Activated CD4-positive, alpha-beta T cell treated with anti-CD3 and anti-CD28 coated beads, Interleukin-2, amount 50 U/mL, for 16 hours (primary cell): Measurements from ENCODE around the gene SPATA6L.

Experiments
- DNase-seq: peaks from one replicate; pipeline ENCODE4 v3.0.0-alpha.2; 2020

SPATA6L gene, protein sequence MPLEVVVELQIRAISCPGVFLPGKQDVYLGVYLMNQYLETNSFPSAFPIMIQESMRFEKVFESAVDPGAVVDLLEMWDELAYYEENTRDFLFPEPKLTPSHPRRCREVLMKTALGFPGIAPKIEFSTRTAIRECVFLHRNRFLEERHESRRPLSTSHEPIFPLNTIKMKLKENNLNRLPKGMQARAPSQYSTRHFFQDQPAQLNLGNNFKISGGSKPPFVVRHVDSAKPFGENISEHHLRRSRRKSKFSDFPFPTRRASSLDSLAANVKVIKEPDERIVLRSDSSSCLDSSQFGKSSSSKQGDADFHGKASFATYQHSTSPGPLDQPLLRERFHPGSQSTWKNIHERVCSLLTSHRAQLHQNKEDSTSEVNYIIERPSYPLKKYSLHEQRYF

DNA sequence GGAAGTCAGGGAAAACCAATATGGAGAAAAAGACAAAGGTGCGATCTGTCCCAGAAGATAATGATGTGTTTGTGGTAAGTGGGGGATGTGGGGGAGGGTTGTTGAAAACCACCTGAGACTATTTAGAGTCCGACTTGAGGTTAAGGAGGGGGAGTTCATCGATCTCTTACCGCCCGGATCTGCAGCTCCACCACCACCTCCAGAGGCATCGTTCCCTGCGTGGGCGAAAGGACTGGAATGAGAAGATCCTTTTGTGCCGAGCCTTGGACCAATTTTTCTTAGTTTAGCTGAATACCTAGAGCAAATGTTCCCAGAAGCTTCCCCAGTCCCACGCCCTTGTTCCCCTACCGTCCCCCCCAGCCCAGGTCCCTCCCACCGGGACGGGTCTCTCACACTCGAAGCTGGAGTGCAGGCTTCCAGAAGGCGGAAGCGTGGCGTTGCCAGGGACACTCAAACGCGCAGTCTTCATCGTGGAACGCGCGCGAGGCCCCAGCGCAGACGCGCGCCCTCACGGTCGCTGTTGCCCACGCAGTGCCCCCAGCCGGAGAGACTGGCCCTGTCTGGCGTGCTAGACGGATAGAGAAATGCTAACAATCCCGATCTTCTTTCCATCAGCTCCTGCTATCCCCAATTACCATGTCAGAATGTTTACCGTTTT, at the start of gene SPATA6L:
Gene SPATA6L, minus strand, starts transcription at position 439 of the 658 bp plus-strand sequence. Its CDS starts 230 bp downstream, at position 209.
- peak; percentile 33 for DNase-seq

DNA sequence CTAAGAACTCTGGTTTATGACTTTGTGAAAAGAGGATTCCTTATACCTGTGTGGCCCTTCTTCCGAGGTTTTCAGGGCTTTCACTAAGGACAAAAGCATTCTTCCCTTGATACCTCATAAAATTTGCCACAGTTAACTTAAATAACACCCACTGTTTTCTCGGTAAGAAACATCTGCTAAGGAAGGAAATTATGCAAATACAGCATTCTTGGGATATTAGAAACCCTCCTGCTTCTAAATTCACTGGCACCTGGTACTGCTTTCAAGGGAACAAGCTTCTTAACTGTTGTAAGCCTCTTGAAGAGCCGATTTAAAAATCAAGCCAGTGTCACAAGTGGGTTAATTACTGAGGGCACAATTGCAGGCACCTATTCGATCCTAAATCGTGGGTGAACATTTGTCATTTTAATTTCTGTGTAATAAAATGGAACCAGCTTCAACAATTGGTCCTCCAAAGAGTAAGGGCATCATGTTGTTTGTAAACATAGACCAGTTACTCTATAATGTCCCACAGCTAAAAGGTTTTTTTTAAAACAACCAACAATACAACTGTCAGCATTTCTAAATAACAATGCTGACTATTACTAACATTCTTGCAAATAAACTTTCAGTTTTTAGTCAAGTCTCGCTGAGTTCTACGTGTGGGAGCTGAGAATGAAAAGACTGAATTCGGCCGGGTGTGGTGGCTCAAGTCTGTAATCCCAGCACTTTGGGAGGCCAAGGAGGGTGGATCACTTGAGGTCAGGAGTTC, 48.2 kb upstream of the SPATA6L start:
- no peak for DNase-seq

DNA sequence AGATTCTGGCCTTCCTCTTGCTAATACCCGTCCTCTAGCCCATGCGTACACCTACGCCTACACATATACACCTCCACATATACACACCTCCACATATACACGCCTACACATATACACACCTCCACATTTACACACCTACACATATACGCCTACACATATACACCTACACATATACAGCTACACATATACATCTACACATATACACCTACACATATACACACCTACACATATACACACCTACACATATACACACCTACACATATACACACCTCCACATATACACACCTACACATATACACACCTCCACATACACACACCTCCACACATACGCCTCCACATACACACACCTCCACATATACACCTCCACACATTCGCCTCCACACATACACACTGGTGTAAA, 47.6 kb upstream of the SPATA6L start:
- no peak for DNase-seq

DNA sequence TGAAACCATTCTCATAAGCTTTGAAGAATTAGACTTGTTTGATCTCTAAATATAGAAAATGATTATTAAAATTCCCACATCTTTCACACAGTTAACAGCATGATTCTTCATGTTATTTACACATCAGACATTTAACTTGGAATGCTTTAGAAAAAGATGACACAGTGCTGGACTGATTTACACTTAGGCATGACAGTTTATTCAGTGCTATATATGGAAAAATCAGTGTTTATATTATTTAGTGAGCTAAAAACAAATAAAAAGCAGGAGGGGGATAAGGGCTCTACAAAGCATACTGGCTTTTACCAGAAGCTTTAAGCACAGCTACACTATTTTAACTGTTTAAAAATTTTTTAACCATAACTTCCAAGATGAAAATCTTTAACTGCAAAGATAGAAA, 43.1 kb upstream of the SPATA6L start:
- no peak for DNase-seq

DNA sequence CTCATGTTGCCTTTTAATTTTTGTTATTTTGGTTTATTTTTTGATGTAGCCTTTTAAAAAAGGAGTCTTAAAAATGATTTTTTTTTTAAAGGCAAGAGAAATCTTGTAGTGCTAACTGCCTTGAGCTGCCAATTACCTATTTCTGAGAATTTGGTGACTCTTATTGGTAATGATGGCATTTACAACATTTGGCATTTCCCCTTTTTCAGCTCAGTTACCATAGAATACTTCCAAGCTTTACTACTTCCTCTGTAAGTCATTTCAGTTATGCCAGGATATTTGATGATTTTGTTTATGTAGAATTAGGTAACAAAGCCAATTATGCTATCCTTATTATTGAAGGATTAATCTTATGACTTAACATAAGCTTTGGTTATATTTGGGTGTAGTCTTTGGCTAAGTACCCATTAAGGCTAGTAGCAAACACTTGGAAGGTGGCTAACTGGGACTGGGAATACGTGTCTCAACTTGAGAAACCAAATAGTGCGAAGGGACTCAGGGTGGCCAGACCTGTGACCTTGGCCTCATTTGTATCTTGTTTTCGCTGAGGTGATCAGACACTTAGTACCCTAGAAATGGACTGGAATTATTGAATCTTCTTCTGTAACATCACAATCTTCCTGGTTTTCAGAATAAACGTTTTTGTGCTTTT, 40.8 kb upstream of the SPATA6L start:
- no peak for DNase-seq

DNA sequence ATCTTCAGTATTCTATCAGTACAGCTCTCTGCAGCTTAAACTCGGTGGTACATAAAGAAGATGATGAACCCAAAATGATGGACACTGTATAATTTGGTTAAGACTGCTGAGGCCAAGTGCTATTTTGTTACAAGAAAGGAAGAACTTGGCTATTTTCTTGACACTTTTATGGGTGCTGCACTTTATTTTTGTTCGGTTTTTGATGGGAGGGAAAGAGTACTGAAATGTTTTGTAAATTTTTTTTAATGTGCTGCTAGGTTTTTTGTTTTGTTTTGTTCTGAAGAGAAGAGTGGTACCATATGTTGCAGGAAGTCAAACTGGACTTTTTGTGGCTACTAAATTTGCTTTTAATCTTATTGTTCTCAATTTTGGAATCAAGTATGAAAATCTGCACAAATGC, 39.7 kb upstream of the SPATA6L start:
- no peak for DNase-seq

DNA sequence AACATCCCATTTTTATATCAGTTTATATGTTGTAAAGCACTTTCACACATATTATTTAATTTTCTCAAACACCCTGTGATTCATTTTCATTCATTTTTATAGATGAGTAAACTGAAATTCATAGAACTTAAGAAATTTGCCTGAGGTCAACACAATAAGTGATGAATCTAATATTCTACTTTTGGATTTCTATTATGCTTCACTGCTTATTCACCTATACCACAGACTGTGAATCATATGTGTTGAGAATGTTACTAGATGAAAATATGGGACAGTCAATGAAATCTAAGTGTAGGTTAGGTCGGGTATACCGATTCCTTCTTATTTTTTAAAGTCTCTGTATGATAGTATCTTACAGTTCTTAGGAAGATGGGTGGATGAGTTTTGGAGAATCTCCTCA, 37.8 kb upstream of the SPATA6L start:
- no peak for DNase-seq

DNA sequence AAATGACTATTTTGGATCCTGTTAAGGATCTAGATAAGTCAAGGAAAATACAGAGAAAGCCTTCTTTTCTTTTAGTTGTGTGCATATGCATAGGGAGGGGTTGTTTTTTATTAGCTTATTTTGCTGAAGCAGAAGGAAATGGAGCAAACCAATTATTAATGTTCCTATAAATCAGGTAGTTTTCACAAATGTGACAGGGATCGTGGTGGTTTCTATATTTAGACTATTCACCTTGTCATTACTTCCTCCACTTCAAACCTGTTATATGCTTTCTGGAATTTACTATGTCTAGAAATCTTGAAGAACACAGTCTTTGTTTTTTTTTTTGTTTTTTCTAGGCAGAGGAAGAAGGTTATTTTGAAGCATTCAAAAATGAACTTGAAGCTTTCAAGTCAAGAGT, 35.2 kb upstream of the SPATA6L start:
- no peak for DNase-seq

DNA sequence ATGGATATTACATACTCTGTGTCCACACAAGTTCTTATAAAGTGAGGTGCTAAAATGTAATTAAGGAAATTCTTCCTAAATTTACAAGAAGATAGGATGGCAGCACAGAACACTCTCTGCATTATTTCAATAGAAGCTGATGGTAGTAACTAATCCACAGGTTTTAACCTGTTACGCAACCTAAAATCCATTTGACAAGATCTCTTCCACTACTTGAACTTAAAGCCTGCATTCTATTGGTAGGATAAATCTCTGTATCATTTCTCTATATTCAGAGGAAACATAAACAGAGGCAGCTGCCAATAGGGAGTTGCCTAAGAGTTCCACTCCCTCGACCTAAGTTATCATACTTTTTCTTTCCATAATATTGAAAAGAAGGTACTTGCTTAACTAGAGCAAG, 34.7 kb upstream of the SPATA6L start:
- DNase-seq: no peak

DNA sequence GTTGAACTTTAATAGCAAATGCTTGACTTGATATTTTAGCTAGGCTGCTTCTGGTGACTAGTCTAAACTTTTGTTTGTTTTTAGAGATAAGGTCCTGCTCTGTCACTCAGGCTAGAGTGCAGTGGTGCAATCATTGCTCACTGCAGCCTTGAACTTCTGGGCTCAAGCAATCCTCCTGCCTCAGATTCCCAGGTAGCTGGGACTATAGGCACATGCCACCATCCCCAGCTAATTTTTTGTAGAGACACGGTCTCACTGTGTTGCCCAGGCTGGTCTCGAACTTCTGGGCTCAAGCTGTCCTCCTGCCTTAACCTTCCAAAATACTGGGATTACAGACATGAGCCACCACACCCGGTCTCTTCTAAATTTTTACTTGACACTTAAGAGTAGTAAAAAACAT, 33.8 kb upstream of the SPATA6L start:
- no peak for DNase-seq

DNA sequence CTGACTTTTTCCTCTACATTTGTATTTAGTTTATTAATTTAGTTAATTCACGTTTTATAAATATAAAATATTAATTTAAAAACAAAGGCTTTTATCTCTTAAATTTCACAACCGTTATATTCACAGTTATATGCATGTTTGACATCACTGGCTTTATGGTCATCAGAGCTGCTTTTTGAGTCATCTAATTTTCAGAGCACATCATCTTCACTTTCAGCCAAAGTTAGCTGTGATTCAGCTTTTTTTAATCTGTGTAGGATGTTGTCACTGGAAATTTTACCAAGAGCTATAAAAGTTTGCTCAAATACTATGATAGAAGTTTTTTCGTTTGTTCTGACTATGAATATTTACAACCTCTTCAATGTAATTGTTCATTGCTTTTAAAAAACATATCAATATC, 25.5 kb upstream of the SPATA6L start:
- peak; percentile 33 for DNase-seq

DNA sequence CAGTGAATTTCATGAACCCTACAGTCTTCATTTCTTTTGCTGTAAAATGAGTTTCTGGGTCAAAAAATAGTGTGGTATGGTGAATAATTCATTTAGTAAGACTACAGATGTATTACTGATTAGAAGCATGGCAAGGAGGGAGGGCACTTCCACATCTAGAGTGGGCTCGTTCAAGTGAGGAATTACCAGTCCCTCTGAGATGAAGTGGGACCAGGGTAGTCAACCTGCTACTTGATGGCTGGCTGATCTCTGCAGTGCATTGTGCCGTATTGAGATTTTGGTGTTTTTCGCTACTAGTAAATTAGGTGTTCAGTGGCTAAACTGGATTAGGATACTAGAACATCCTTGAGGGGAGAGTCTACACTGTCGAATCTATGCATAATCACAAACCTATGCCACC, 23.9 kb upstream of the SPATA6L start:
- DNase-seq: no peak

DNA sequence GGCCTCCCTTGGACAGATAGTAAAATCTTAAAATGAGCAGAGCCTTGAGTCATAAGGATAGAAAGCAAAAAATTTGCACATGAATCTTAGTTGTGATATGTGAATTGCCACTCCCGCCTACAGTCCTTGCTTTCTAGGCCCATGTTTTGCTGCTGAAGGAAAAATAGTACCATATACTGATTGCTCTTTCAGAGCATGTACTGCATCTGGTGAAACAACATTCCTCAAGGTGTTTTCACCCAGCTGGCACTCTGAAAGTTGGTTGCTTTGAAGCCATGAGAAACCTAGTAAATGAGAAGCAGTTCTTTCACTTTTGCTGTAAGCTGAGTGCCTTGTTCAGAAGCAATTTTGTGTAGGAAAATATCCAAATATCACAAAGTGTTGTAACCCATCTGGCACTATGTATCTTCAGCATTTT, 23.4 kb upstream of the SPATA6L start:
- DNase-seq: peak; percentile 57

DNA sequence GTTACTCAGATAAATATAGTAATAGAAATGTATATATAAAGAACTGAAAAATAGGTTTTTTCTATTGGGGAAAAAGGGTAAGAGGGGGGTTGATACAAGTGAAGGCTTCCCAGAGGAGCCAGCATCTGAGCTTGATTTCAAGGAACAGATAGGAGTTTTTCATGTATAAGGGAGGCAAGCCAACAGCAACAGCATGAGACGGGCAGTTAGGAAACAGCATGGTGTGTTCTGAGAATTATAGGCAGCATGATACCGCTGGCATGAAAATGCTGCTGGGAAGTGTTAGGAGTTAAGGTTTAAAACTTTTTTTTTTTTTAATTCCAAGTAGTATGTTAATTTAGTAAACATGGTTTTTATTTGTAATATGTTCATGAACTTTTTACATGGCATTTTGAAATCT, 22.7 kb upstream of the SPATA6L start:
- DNase-seq: no peak

DNA sequence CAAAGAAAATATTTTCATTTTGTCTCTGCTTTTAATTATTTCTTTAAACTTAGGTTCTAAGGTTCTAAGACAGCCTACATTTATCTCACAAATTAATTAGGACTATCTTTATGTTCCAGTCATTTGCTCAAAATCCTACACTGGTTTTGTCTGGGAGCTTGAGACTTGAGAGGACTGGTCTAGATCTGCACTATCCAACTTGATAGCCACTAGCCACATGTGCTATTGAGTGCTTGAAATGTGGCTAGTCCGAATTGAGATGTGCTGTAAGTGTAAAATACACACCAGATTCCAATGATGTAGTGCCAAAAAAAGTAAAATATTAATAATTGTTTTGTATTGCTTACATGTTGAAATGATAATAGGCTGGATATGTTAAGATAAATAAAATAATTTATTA, 20.3 kb upstream of the SPATA6L start:
- DNase-seq: no peak

DNA sequence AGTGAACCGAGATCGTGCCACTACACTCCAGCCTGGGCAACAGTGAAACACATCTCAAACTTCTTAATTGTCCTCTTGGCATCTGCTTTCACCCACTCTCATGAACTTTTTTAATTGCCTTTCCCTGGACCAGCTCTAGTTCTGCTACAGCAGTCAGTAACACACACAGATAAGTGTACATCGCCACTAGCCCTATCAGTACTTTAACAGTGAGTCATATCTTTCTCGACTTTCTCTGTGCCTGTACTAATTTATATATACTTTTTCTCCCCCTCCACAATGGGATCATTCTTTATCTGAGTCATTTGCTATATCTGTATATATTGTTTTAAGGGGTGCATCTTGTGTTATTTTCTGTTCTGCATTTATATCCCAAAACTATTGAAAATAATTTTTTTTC, 19.8 kb upstream of the SPATA6L start:
- no peak for DNase-seq

DNA sequence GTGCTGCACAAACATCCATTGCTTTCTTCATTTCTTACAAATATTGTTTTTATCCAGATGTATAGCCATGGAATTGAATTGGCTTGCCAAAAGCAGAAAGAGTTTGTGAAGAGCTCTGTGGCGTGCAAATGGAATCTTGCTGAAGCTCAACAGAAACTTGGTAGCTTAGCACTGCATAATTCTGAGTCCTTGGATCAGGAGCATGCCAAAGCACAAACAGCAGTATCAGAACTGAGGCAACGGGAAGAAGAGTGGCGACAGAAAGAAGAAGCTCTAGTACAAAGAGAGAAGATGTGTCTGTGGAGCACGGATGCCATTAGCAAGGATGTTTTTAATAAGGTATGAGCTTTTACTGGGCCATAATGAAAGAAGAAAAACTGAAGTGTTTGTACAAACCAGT, 18.5 kb upstream of the SPATA6L start:
- DNase-seq: no peak

DNA sequence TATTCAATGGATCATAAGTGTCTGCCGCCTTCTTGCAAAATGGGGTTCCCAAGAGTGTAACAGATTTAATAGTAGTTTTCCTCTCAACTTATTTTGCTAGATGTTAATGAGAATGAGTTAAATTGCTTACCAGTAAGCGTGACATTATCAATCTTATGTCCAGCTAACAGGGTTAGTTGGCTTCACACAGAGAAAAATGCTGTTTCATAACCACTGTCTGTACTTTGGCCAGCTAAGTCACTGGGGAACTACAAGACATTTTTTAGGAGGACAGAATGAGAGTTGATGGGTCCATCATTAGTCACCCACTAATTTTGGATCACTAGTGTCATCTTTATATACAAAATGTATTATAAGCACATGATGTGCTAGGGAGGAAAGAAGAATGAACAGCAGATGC, 14.5 kb upstream of the SPATA6L start:
- DNase-seq: no peak

DNA sequence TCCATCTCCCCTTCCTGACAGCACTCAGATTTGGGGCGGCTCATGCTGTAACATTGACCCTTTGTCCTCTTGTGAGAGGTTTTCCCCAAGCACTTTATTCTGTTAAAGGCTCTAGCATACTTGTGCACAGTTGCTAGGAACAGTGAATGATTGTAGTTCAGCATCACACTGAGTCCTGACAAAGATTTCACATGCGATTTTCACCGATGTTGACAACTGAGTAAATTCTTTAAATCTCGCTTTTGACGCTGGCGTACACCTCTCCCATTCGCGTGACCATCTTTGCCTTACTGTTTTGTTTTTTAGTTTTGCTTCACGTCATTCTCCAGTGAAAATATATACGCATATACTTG, 13.9 kb upstream of the SPATA6L start:
- no peak for DNase-seq

DNA sequence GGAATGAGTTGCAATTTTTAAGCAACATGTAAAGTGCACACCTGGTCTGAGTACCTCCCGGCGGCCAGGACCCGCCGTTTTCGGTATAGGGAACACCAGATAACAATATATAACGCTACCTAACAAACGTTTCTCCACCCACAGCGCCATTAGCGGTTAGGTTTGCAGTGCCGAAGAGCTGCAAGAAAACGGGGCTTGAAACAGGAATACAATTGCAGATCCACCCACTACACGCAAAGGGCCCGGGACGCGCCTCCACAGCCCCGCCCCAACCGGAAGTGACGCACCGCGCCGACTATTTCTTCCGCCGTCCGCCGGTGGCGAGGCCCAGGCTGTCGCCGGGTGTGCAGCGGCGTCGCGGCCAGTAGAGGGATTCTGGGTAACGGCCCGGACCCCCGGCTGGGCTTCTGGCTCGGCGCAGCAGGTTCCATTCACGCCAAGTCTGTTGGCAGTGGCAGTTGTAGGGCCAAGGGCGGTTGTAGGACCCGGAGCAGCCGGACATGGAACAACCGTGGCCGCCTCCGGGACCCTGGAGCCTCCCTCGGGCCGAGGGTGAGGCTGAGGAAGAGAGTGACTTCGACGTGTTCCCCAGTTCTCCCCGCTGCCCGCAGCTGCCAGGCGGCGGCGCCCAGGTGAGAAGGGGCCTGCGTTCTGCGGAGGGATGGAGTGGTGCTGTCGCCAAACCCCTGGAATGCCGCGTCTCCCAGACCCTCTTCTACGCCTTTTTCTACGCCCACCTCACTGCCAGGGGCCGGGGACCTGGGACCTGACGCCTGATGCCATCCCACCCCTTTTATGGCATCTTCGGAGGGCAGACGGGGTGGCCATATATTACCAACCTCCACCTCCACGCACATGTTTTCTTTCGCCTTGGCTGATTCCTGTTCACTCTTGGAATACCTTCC, 13.2 kb upstream of the SPATA6L start, which contains the start of gene CDC37L1:
Gene CDC37L1, plus strand, starts transcription at position 302 of the 905 bp plus-strand sequence. Its CDS starts 199 bp downstream, at position 501.
- DNase-seq: peak; percentile 98

DNA sequence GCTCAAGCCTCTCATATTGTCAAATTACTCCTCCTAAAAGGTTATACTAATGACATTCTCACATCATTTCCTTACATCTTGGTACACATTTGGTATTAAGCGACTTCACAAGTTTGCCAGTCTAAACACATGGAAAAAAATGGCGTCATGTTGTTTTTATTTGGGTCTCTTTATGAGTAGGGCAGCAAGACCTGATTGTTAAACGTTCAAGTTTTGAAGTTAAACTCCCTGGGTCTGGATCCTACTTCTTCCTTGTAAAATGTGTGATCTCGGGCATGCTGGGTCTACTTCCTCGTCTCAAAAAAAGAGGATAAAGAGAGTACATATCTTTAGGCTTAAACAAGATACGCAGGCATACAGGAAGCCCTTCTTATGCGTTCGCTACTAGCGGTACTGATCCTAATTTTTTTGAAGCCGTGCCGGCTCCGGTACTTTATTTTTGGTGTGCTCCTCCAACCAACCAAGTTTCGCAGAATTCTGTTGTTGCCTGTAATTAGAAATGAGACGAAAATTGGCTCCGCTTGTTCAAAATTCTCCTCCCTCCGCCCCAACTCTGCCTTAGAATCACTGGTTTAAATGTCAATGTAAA, 12.5 kb upstream of the SPATA6L start:
- DNase-seq: peak; percentile 41

DNA sequence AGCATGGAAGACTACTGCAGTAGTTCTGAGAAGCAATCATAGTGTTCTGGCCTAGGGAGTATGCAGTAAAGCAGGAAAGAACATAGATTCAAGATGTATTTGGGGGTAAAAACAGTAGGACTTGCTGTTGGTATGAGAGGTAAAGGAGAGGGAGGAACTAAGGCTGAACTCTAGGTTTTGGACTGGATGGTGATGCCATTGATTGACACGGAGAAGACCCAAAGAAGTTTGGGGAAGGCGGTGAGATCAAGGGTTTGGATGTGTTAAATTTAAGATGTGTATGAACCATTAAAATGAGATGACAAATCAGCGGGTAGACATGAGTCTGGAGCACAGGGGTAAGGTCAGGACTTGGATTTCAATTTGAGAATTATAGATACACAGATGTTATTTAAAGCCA, 11.1 kb upstream of the SPATA6L start:
- DNase-seq: no peak
